Epidermal melanocyte (primary cell): ENCODE data around the gene RASSF4.

Experiments
- DNase-seq: peaks from one replicate; pipeline ENCODE4 v3.0.0; 2011; ENCODE audit warnings: low spot score; ENCODE audit not compliant: insufficient read length

The RASSF4 gene

DNA sequence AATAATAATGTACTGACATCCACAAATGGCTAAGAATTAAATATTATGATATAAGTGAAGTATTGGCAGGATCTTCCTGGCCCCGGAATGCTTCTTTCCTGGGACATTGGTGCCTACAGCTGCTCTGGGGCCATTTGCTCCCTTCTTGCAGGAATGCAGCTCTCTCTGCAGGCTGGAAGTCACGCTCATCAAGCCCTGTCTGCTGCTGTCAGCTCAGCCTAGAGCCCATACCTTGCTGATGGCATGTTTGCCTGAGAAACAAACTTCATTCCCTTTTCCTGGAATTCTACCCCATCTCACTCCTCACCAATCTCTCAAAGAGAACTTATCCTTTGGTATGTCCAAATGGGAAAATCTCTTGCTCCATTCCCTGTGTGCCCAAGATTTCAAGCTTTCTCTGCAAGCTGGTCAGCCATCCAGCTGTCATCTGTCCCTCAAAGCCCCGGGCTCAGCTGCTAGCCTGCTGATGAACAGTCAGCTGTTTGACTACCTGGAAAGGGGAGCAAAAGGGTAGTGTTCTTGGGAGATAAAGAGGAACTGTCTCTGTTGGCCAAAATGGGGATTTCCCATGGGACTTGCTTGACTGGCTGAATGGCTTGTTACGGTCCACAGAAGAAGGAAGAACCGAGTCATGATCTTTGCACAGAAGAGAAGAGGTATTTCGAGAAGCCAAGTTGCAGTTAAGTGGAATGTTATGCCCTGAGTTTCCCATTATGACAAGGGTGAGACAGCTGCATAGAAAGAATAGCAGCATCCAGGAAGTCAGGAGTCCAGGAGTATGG lies 12.0 kb upstream of the RASSF4 start:
- no peak for DNase-seq

- DNase-seq, result no peak
Observed at GRCh38 chr10:44948642-44949041, 11.0 kb upstream of the RASSF4 start.

- no peak for DNase-seq
Observed at GRCh38 chr10:44949127-44949802, 10.3 kb upstream of the RASSF4 start.

DNA sequence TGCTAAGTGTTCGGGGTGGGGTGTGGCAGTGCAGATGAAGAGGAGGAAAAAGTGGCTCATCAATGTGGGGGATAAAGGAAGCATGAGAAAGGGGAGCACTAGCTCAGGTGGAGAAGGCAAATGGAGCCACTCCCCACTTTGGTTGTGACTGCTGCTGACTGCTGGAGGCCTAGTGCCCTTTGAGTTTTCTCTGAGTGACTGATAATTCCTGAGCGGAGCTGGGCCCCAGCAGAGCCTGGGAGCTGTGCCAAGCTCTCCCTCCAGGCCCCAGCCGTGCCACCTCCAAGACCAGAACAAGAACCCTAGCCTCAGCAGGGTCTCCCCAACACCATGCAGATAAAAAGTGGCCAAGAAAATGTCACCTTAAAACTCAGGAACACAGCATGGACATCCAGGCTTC lies 9.7 kb upstream of the RASSF4 start:
- DNase-seq, result no peak

GRCh38 chr10:44950326-44951225 lies 9.0 kb upstream of the RASSF4 start:
- no peak for DNase-seq

- DNase-seq, result no peak
Observed at GRCh38 chr10:44951576-44952226, 7.9 kb upstream of the RASSF4 start.

- DNase-seq, result no peak
Observed at GRCh38 chr10:44952779-44953231, 6.8 kb upstream of the RASSF4 start.

DNA sequence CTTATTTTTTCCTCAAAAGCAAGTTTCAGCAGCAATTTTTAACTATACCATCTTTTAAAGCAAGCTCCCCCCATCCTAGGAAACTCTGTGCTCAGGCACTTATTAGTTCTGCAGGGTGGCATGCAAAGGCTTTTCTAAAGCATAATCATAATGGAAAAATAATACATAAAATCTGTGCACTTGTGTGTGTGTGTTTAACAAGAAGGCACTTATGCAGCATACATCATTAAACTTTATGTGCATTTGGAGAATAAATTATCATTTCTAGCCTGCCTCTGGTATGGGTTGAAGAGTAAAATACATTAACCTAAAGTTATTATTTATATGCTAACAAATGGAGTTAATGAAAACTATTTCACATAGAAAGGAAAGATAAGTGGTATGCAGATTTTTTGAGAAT lies 5.6 kb upstream of the RASSF4 start:
- DNase-seq, result no peak

- DNase-seq, result no peak
Observed at GRCh38 chr10:44954962-44955361, 4.6 kb upstream of the RASSF4 start.

DNA sequence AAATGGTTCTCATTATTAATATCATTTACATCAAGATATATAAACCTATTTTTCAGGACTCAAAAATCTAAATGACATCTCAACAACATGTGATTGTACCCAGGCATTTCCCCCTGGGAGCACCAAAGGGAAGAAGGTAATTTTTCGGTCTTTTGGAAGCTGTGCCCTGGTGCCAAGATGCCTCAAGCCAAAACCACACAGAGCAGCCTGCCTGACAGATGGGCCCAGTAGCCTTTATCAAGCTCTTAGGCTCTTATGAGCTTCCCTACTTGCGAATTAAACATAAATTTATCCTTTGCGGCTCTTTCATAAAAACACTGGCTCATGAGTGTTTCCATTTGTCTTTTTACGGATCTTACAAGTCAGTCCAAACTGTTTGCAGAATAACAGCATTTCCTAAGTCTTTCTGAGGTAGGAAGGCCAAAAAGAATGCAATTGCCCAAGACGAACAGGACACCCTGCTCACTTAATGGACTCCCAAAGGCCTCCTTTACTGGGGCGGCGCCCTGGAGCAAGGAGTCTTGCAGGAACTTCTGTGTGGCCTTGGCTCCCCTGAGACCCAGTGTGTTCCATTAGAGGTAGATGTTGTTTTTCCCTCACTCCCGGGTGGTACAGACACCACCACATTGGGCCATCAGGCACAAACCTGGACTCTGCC lies 4.1 kb upstream of the RASSF4 start:
- no peak for DNase-seq

DNA sequence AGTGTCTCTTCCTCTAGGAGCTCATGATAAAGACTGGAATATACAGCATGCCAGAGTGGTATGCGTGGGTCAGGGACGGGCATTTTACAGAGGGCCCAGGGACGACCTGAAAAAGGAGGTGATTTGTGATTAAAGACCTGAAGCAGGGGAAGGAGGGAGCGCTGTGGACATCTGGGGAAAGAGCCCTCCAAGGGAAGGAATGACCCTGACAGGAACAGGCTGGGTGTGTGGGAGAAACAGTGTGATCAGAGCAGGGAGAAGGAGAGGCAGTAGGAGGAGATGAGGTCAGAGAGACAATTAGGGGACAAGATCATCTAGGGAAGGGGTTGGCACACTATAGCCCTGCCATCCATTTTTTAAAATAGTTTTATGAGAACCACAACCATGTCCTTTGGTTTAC lies 3.4 kb upstream of the RASSF4 start:
- no peak for DNase-seq

GRCh38 chr10:44956717-44957706 lies 2.6 kb upstream of the RASSF4 start:
- DNase-seq, result no peak

GRCh38 chr10:44958196-44958897 lies 1.3 kb upstream of the RASSF4 start:
- no peak for DNase-seq

DNA sequence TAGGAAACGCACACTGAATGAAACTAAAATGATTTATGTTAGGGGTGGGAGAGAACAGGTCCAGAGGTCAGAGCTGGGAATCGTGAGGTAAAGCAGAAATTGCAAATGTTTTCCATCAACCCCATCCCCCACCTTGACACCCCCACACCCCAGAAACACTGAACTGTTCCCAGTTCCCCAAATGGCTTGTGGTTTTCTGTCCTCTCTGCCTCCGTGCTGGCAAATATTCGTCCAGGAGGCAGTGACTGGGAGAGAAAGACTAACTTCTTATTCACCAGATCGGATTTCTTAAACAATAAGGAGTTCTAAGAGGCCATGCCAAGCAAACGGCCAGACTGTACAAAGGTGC lies 730 bp upstream of the RASSF4 start:
- no peak for DNase-seq

DNA sequence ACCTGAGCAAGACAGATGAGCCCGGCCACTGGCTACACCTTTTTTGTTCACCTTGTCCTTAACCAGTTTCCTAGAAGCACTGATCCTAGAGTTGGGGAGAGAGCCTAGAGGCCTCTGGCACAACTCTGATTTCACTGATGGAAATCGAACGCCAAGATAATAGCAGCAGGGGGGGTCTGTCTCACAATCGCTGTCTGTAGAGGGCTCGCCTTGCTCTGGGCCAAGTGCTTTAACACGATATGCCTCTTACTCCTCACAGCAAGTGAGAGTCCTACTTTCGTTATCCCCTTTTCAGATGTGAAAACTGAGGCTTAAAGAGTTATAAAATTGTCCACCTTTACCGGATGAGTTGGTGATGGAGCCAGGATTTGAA lies 472 bp downstream of the RASSF4 start:
- no peak for DNase-seq

GRCh38 chr10:44960482-44961229 lies 1.1 kb downstream of the RASSF4 start:
- DNase-seq, result no peak

DNA sequence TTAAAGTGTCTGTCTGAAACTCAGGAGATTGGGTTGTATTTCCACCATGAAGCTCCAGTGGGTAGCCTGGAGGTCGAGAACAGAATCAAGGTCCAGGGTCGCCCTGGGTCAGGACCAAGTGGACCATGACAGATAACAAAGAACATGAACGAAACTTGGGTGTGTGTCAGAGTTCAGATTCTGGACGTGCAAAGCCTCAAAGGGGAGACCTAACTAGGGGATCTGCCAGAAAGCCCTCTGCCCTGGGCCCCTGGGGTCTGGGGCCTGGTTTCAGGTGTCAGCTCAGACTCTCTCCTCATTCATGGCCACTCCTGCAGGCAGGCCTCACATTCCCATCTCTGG lies 1.6 kb downstream of the RASSF4 start:
- DNase-seq, result no peak

DNA sequence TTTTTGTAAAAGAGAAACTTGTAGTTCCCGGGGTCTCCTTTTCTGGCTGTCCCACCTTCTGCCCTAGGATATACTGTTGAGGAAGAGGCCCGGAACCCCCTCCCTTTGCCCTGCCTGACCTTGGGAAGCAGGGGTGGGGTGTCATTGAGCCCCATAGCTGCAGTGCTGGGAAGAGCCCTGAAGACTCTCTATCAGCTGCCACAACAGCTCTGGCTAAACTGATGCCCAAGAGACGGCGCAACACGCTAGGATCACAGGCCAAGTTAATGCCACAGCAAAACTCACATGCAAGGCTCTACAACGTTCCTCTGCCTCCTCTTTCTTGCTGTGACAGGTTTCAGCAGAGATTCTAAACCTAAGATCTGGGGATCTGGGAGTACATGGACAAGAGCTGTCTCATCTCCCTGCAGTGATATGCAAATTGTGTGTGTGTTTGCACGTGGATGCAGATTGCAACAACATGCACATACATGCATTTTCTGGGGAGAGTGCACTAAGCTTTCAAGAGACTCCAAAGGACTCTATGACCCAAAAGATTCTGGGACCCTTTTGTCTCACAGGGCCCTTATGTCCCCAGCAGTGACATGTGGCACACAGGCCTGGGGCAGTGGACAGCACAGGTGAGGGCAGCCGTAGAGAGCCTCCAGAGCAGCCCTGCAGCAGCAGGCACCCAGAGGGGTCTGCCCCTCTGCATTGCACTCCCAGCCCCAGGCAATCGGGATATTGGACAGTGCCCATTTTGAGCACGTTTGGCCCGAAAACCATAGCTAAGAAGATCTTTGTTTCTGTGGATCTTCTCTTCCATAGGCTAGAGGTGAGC lies 2.5 kb downstream of the RASSF4 start:
- no peak for DNase-seq
